HepG2 (cell line): ENCODE data around the gene ATP6V1F. TPM values are rescaled to one million over a fixed set of nuclear protein-coding genes. Genes with fewer than 3 reads are reported as not detected.

Experiments
- ATAC-seq: fragments of 200-7000 bp; cut with Tn5 transposase; 3 replicates; pipeline ENCODE4 v1.9.1; 2020; ENCODE audit warnings: mild to moderate bottlenecking, moderate library complexity
- BruUV-seq: library from RNA; stranded (reverse); fragments of 400-500 nt; replicated peaks from 2 replicates; lab custom pipeline; 2021; lab: Mats Ljungman, UMichigan
- CTCF ChIA-PET: fragments of 300-600 bp; formaldehyde crosslinking; extraction: SDS; loops from one replicate; lab custom pipeline; 2021; ENCODE audit warnings: low total read pairs, inconsistent platforms, low intra/inter-chr PET ratio; lab: Yijun Ruan, JAX
- POLR2A ChIA-PET: fragments of 350-600 bp; sonication (Branson Sonifier 250); formaldehyde crosslinking; loops from one replicate; lab custom pipeline; 2020; ENCODE audit warnings: antibody characterized with exemption, inconsistent platforms; lab: Yijun Ruan, JAX
- DNase-seq: peaks from one replicate; pipeline ENCODE4 v3.0.0-alpha.2; 2015; ENCODE audit warnings: low spot score
- FAIRE-seq: peaks from 3 replicates; lab custom pipeline; 2011; peaks lifted over from hg19 to GRCh38; lab: Jason Lieb, UNC
- H2AFZ ChIP-seq: one replicate; pipeline ENCODE4 v1.6.1; 2011; ENCODE audit warnings: low read length, inconsistent platforms
- H3K27ac ChIP-seq: fragments of 300-600 bp; 3 replicates; pipeline ENCODE4 v1.8.0; 2011; ENCODE audit warnings: mixed run types, mild to moderate bottlenecking, mixed read lengths, low read length, inconsistent platforms; ENCODE audit not compliant: insufficient read depth; ENCODE audit errors: extremely low read length
- H3K27me3 ChIP-seq, 2 experiments: fragments of 200-600 bp in 1 of 2; 2 replicates in 1 of 2; 3 replicates in 1 of 2; pipeline versions ENCODE4 v1.6.0 to v1.8.0; 2011; ENCODE audit warnings: low read length in 2 of 2, mild to moderate bottlenecking in 2 of 2, moderate library complexity in 2 of 2, inconsistent platforms in 1 of 2; ENCODE audit not compliant: insufficient read depth in 2 of 2, control insufficient read depth in 1 of 2
- H3K36me3 ChIP-seq, 2 experiments: fragments of 200-600 bp in 1 of 2; replicated peaks in 1 of 2; 2 replicates in 1 of 2; 3 replicates in 1 of 2; pipeline versions ENCODE4 v1.5.1 to v1.8.0; 2011; ENCODE audit warnings: low read length in 2 of 2, inconsistent platforms in 1 of 2; ENCODE audit not compliant: insufficient read depth in 2 of 2, control insufficient read depth in 1 of 2
- H3K4me1 ChIP-seq: 2 replicates; pipeline ENCODE4 v1.5.1; 2012; ENCODE audit warnings: low read length, inconsistent platforms; ENCODE audit not compliant: insufficient read depth
- H3K4me2 ChIP-seq: 2 replicates; pipeline ENCODE4 v1.6.0; 2011; ENCODE audit warnings: low read depth, low read length, inconsistent platforms
- H3K4me3 ChIP-seq, 3 experiments: fragments of 200-600 bp in 1 of 3; sonication (generic), shearing (Covaris generic) in 1 of 3; replicated peaks in 1 of 3; 2 replicates each; pipeline ENCODE4 v1.5.1; 2011 to 2016; ENCODE audit warnings: low read length in 3 of 3, inconsistent platforms in 2 of 3, low read depth in 2 of 3, mild to moderate bottlenecking in 2 of 3, control low read depth in 1 of 3, mixed read lengths in 1 of 3; ENCODE audit not compliant: insufficient read depth in 1 of 3
- H3K79me2 ChIP-seq: one replicate; pipeline ENCODE4 v1.6.1; 2011; ENCODE audit warnings: low read length, inconsistent platforms; ENCODE audit not compliant: insufficient read depth
- H3K9ac ChIP-seq: 2 replicates; pipeline ENCODE4 v1.6.0; 2011; ENCODE audit warnings: mild to moderate bottlenecking, low read depth, low read length, inconsistent platforms; ENCODE audit not compliant: insufficient read depth
- H3K9me3 ChIP-seq: 2 replicates; pipeline ENCODE4 v1.5.1; 2012; ENCODE audit warnings: mild to moderate bottlenecking, low read length
- H4K20me1 ChIP-seq: 2 replicates; pipeline ENCODE4 v1.6.0; 2011; ENCODE audit warnings: inconsistent platforms, mild to moderate bottlenecking, low read length, moderate library complexity; ENCODE audit not compliant: insufficient read depth
- EZH2 ChIP-seq: conservative IDR thresholded peaks from 2 replicates; pipeline ENCODE4 v1.6.1; 2012; ENCODE audit warnings: mild to moderate bottlenecking, low read depth, low read length, moderate library complexity
- HMGA1 ChIP-seq: sonication (generic); formaldehyde crosslinking; conservative IDR thresholded peaks from 2 replicates; pipeline ENCODE4 v1.4.0; 2020; ENCODE audit warnings: missing genetic modification reagents
- RXRB ChIP-seq: IDR thresholded peaks from 2 replicates; pipeline ENCODE4 v1.6.1; 2016; ENCODE audit warnings: borderline replicate concordance, missing genetic modification reagents, missing compliant biosample characterization
- TP53 ChIP-seq: sonication (generic); formaldehyde crosslinking; conservative IDR thresholded peaks from 2 replicates; pipeline ENCODE4 v1.4.0; 2020; ENCODE audit warnings: missing genetic modification reagents
- ZNF260 ChIP-seq: sonication (generic); formaldehyde crosslinking; IDR thresholded peaks from 2 replicates; pipeline ENCODE4 v1.4.0; 2020; ENCODE audit warnings: missing genetic modification reagents, low read depth, mild to moderate bottlenecking, borderline replicate concordance
- WGBS: methylation state at CpG from one replicate; pipeline ENCODE4 v1.1.6; 2017; ENCODE audit warnings: low lambda C conversion rate; 5-methylcytosine and 5-hydroxymethylcytosine counted together
- in situ Hi-C: cut with HindIII; loops from 2 replicates; pipeline ENCODE4 v1.10.0; 2017; ENCODE audit warnings: low pct_unique_long_range_greater_than_20kb; ENCODE audit not compliant: extremely low pct_ligation_motif_present
- intact Hi-C: fragments of 100-400 bp; cut with micrococcal nuclease; formaldehyde crosslinking; loops from one replicate; pipeline ENCODE4 v1.10.0; 2022; ENCODE audit not compliant: unreplicated experiment
- polyA plus RNA-seq, 8 experiments: library from polyadenylated mRNA; depleted of rRNA in 3 of 8; stranded (reverse) in 7 of 8; unstranded in 1 of 8; fragments of >200 nt; fragmentation: Illumina TruSeq in 4 of 8; extraction: Trizol in 4 of 8; gene quantifications; 2 replicates each; pipeline versions ENCODE4 v1.2.1 to v1.2.3, GENCODE V29; 2011 to 2016; ENCODE audit warnings: low read depth in 4 of 8, missing spikeins in 1 of 8, mixed read lengths in 1 of 8; ENCODE audit not compliant: insufficient read depth in 1 of 8
- total RNA-seq, 5 experiments: library from RNA; depleted of rRNA; stranded (reverse); fragments of >200 nt; fragmentation: Illumina TruSeq; extraction: Trizol; gene quantifications; 2 replicates each; pipeline ENCODE4 v1.2.3, GENCODE V29; 2016; ENCODE audit warnings: low read depth in 1 of 5
- TF ChIP-seq, protein P1 (sequence below): sonication (generic); formaldehyde crosslinking; IDR thresholded peaks from 2 replicates; pipeline ENCODE4 v1.5.1; 2020; ENCODE audit warnings: missing genetic modification reagents, mild to moderate bottlenecking, borderline replicate concordance
- TF ChIP-seq, protein P2 (sequence below): sonication (generic); formaldehyde crosslinking; IDR thresholded peaks from 2 replicates; pipeline ENCODE4 v1.4.0; 2020; ENCODE audit warnings: missing genetic modification reagents, borderline replicate concordance
- TF ChIP-seq, protein P3 (sequence below): sonication (generic); formaldehyde crosslinking; IDR thresholded peaks from 2 replicates; pipeline ENCODE4 v1.5.1; 2020; ENCODE audit warnings: missing genetic modification reagents, mild to moderate bottlenecking, borderline replicate concordance
- TF ChIP-seq, protein P4 (sequence below): sonication (generic); formaldehyde crosslinking; IDR thresholded peaks from 2 replicates; pipeline ENCODE4 v1.8.1; 2023; ENCODE audit warnings: mild to moderate bottlenecking, missing genetic modification reagents
- TF ChIP-seq, protein P5 (sequence below): sonication (generic); formaldehyde crosslinking; IDR thresholded peaks from 2 replicates; pipeline ENCODE4 v1.8.1; 2023; ENCODE audit warnings: mild to moderate bottlenecking, missing genetic modification reagents

The ATP6V1F gene
- total and polyA plus RNA-seq, 2 of the 13 experiments (the other 11 are each of a cell fraction or from before 2014, with no cell fraction given) = 87.2 to 132 TPM

DNA sequence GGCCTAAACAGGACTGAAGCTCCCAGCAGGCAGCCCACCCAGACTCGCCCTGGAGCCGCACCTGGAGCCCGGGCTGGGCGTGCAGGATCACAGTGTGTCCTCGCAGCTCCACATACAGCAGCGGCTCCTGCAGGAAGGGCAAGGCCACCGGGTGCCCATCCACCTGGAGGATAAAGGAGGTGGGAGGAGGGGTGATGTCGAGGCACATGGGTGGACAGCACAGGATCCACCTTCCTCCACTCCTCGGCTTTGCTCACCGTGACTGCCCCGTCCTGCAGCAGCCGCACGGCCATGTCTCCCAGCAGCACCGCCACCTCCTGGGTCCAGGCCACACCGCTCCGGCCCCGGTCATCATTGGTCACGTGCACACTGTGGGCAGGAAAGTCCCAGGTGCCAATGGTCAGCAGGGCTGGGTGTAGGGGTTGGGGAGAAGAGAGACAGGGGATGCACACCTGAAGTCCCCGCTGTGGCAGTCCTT, 16.8 kb downstream of the ATP6V1F start:
- no peak overlapping the region for H3K9ac ChIP-seq
- peak overlapping the region; percentile 43 for H3K4me2 ChIP-seq
- TF ChIP-seq, protein P1, sequence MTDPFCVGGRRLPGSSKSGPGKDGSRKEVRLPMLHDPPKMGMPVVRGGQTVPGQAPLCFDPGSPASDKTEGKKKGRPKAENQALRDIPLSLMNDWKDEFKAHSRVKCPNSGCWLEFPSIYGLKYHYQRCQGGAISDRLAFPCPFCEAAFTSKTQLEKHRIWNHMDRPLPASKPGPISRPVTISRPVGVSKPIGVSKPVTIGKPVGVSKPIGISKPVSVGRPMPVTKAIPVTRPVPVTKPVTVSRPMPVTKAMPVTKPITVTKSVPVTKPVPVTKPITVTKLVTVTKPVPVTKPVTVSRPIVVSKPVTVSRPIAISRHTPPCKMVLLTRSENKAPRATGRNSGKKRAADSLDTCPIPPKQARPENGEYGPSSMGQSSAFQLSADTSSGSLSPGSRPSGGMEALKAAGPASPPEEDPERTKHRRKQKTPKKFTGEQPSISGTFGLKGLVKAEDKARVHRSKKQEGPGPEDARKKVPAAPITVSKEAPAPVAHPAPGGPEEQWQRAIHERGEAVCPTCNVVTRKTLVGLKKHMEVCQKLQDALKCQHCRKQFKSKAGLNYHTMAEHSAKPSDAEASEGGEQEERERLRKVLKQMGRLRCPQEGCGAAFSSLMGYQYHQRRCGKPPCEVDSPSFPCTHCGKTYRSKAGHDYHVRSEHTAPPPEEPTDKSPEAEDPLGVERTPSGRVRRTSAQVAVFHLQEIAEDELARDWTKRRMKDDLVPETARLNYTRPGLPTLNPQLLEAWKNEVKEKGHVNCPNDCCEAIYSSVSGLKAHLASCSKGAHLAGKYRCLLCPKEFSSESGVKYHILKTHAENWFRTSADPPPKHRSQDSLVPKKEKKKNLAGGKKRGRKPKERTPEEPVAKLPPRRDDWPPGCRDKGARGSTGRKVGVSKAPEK = no peak
- TF ChIP-seq, protein P2, sequence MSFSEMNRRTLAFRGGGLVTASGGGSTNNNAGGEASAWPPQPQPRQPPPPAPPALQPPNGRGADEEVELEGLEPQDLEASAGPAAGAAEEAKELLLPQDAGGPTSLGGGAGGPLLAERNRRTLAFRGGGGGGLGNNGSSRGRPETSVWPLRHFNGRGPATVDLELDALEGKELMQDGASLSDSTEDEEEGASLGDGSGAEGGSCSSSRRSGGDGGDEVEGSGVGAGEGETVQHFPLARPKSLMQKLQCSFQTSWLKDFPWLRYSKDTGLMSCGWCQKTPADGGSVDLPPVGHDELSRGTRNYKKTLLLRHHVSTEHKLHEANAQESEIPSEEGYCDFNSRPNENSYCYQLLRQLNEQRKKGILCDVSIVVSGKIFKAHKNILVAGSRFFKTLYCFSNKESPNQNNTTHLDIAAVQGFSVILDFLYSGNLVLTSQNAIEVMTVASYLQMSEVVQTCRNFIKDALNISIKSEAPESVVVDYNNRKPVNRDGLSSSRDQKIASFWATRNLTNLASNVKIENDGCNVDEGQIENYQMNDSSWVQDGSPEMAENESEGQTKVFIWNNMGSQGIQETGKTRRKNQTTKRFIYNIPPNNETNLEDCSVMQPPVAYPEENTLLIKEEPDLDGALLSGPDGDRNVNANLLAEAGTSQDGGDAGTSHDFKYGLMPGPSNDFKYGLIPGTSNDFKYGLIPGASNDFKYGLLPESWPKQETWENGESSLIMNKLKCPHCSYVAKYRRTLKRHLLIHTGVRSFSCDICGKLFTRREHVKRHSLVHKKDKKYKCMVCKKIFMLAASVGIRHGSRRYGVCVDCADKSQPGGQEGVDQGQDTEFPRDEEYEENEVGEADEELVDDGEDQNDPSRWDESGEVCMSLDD (CRISPR knock-in tag) = no peak
- no peak for TF ChIP-seq ZNF260 (CRISPR knock-in tag)
- no peak for TF ChIP-seq RXRB (CRISPR knock-in tag)
- TF ChIP-seq, protein P3, sequence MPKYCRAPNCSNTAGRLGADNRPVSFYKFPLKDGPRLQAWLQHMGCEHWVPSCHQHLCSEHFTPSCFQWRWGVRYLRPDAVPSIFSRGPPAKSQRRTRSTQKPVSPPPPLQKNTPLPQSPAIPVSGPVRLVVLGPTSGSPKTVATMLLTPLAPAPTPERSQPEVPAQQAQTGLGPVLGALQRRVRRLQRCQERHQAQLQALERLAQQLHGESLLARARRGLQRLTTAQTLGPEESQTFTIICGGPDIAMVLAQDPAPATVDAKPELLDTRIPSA (CRISPR knock-in tag) = no peak
- TF ChIP-seq, protein P4, sequence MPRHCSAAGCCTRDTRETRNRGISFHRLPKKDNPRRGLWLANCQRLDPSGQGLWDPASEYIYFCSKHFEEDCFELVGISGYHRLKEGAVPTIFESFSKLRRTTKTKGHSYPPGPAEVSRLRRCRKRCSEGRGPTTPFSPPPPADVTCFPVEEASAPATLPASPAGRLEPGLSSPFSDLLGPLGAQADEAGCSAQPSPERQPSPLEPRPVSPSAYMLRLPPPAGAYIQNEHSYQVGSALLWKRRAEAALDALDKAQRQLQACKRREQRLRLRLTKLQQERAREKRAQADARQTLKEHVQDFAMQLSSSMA (CRISPR knock-in tag) = no peak
- TF ChIP-seq, protein P5, sequence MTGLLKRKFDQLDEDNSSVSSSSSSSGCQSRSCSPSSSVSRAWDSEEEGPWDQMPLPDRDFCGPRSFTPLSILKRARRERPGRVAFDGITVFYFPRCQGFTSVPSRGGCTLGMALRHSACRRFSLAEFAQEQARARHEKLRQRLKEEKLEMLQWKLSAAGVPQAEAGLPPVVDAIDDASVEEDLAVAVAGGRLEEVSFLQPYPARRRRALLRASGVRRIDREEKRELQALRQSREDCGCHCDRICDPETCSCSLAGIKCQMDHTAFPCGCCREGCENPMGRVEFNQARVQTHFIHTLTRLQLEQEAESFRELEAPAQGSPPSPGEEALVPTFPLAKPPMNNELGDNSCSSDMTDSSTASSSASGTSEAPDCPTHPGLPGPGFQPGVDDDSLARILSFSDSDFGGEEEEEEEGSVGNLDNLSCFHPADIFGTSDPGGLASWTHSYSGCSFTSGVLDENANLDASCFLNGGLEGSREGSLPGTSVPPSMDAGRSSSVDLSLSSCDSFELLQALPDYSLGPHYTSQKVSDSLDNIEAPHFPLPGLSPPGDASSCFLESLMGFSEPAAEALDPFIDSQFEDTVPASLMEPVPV (CRISPR knock-in tag) = 0 out of 2 replicates have a peak, but pooled peaks have one; percentile 38
- TF ChIP-seq HMGA1 = no peak
- TF ChIP-seq EZH2 = no peak
- no peak for TF ChIP-seq TP53 (CRISPR knock-in tag)

More for the DNA sequence above, 16.8 kb downstream of the ATP6V1F start:
- H2AFZ ChIP-seq = no peak overlapping the region
- WGBS = 76% methylated on average over 12 of the region's 19 CpGs
- ChIA-PET POLR2A (no interaction called here), CTCF (interaction anchor here (2.1 kb wide), 1 partner anchor 38 kb away, joined by 11 read pairs; no protein-coding TSS in a partner anchor)
- H3K27ac ChIP-seq = no peak overlapping the region
- no TSS peak for BruUV-seq
- DNase-seq (no peak), ATAC-seq (peak; percentile 37), FAIRE-seq (no peak)
- no peaks in the 10 kb centered on the region for H3K9me3 ChIP-seq
- intact Hi-C loops = loop anchor here (2.0 kb wide), 1 partner anchor 85 kb away; no protein-coding TSS in a partner anchor
- in situ Hi-C loops = loop anchor here (25.0 kb wide), 1 partner anchor 442 kb away; no protein-coding TSS in a partner anchor
- peaks cover 27% of the 10 kb centered on the region for H3K4me1 ChIP-seq
- H3K4me3 ChIP-seq = peak overlapping the region in 1 of 3 experiments; percentile 34; a peak in 1 of 6 replicates
- no peaks in the 10 kb centered on the region for H4K20me1 ChIP-seq
- H3K79me2 ChIP-seq = no peaks in the 10 kb centered on the region
- no peaks in the 10 kb centered on the region for H3K27me3 ChIP-seq
- no peaks in the 10 kb centered on the region for H3K36me3 ChIP-seq
